Posterior cingulate gyrus (tissue), 11 donors: ENCODE data around the gene SPART.
A peak's percentile ranks its signal among the peaks of the same experiment; 100 is the strongest.
"Not testable (repeated sequence)": the region's sequence is repeated elsewhere in the genome, so short reads cannot be mapped to it uniquely, and the experiment has no call there.

Experiments
- DNase-seq, 10 donors: peaks; one replicate each; pipeline versions ENCODE4 v3.0.0 to v3.0.0-alpha.2; 2020 to 2021; ENCODE audit warnings: mixed read lengths in 3 of 10
- intact Hi-C: fragments of 100-400 bp; cut with DNase I; formaldehyde crosslinking; loops from one replicate; pipeline ENCODE4 v1.15.1; 2023

SPART gene

GRCh38 chr13:36354842-36355623 lies 8.8 kb upstream of the SPART start:
- no peak for DNase-seq
- intact Hi-C loops = no loop called here

- no peak for DNase-seq
- intact Hi-C loops = no loop called here
Observed at GRCh38 chr13:36353001-36353400, 6.8 kb upstream of the SPART start.

GRCh38 chr13:36352350-36352749 lies 6.2 kb upstream of the SPART start:
- intact Hi-C loops = no loop called here
- no peak for DNase-seq

GRCh38 chr13:36347531-36348210 lies 1.5 kb upstream of the SPART start:
- intact Hi-C loops = loop anchor here (2.0 to 5.0 kb wide), 2 partner anchors 27 to 390 kb away; no protein-coding TSS in a partner anchor
- DNase-seq = no peak

GRCh38 chr13:36345438-36346221 lies 564 bp downstream of the SPART start:
- DNase-seq = peak in 8 of 10 donors; percentile 43 to 88 (median 59)
- intact Hi-C loops = loop anchor here (1.0 to 5.0 kb wide), 2 partner anchors 50 to 392 kb away; no protein-coding TSS in a partner anchor

GRCh38 chr13:36344886-36345437 lies 1.2 kb downstream of the SPART start:
- DNase-seq = no peak
- intact Hi-C loops = loop anchor here (5.0 kb wide), 2 partner anchors 392 to 472 kb away; partner anchors contain the start of gene RFXAP

GRCh38 chr13:36344173-36344572 lies 2.0 kb downstream of the SPART start:
- intact Hi-C loops = loop anchor here (5.0 kb wide), 1 partner anchor 473 kb away; the partner anchor contains the start of gene RFXAP
- no peak for DNase-seq

GRCh38 chr13:36343766-36344165 lies 2.4 kb downstream of the SPART start:
- DNase-seq = no peak
- intact Hi-C loops = loop anchor here (5.0 kb wide), 1 partner anchor 474 kb away; the partner anchor contains the start of gene RFXAP

GRCh38 chr13:36342715-36343114 lies 3.5 kb downstream of the SPART start:
- no peak for DNase-seq
- intact Hi-C loops = loop anchor here (5.0 kb wide), 1 partner anchor 475 kb away; the partner anchor contains the start of gene RFXAP

GRCh38 chr13:36341718-36342117 lies 4.5 kb downstream of the SPART start:
- intact Hi-C loops = loop anchor here (5.0 kb wide), 1 partner anchor 476 kb away; the partner anchor contains the start of gene RFXAP
- DNase-seq = no peak

GRCh38 chr13:36339600-36340155 lies 6.5 kb downstream of the SPART start:
- intact Hi-C loops = loop anchor here (5.0 kb wide), 1 partner anchor 478 kb away; the partner anchor contains the start of gene RFXAP
- DNase-seq = no peak

- no peak for DNase-seq
- intact Hi-C loops = no loop called here
Observed at GRCh38 chr13:36337938-36338641, 8.1 kb downstream of the SPART start.

- DNase-seq = no peak
- intact Hi-C loops = no loop called here
Observed at GRCh38 chr13:36332986-36333385, 13.2 kb downstream of the SPART start.

GRCh38 chr13:36332255-36332654 lies 13.9 kb downstream of the SPART start:
- intact Hi-C loops, DNase-seq: not testable (repeated sequence)

- DNase-seq = no peak
Observed at GRCh38 chr13:36331280-36331679, 14.9 kb downstream of the SPART start.

GRCh38 chr13:36329361-36329760 lies 16.8 kb downstream of the SPART start:
- DNase-seq = no peak
- intact Hi-C loops = no loop called here

More at GRCh38 chr13:36331280-36331679, 14.9 kb downstream of the SPART start:
- intact Hi-C loops = no loop called here

GRCh38 chr13:36328821-36329220 lies 17.4 kb downstream of the SPART start:
- DNase-seq = no peak
- intact Hi-C loops = no loop called here

- intact Hi-C loops = no loop called here
- DNase-seq = no peak
Observed at GRCh38 chr13:36325912-36326311, 20.3 kb downstream of the SPART start.

GRCh38 chr13:36324881-36325280 lies 21.3 kb downstream of the SPART start:
- DNase-seq = not testable (repeated sequence)

More at GRCh38 chr13:36324881-36325280, 21.3 kb downstream of the SPART start:
- intact Hi-C loops = not testable (repeated sequence)
